ENCODE data around the gene SMIM35. TPM values are rescaled to one million over a fixed set of nuclear protein-coding genes. Genes with fewer than 3 reads are reported as not detected.
"Not testable (repeated sequence)": the region's sequence is repeated elsewhere in the genome, so short reads cannot be mapped to it uniquely, and the experiment has no call there.

Gene SMIM35
- total and polyA plus RNA-seq, 4 donors = 0.15 TPM; not detected in 3

- no peaks in the 10 kb centered on the region for H3K36me3 ChIP-seq (ENCODE audit: control insufficient read depth in 1 of 2, insufficient read depth in 2 of 2, low read length in 1 of 2)
- H3K4me1 ChIP-seq (ENCODE audit: control insufficient read depth in 1 of 2, insufficient read depth in 2 of 2, low read length in 2 of 2) = no peaks in the 10 kb centered on the region
- H3K27me3 ChIP-seq (ENCODE audit: control insufficient read depth in 1 of 2, insufficient read depth in 2 of 2, low read length in 1 of 2) = no peaks in the 10 kb centered on the region
- DNase-seq (peak; percentile 24 to 40), ATAC-seq (ENCODE audit: low FRiP score) (no peak)
- intact Hi-C loops (cut with DNase I) = no loop called here
- no peaks in the 10 kb centered on the region for H3K9me3 ChIP-seq (ENCODE audit: control insufficient read depth, low read length)
- 81 to 82% methylated on average over 8 of the region's 8 CpGs for WGBS, 2 donors
- no peak overlapping the region for H3K4me3 ChIP-seq (ENCODE audit: low read length in 2 of 2)
- no peak overlapping the region for H3K27ac ChIP-seq (ENCODE audit: low read depth in 1 of 2, low read length in 2 of 2)
Measured at GRCh38 chr11:118067006-118067405, 19.8 kb downstream of the SMIM35 start.

- Histone ChIP-seq H3K4me1 (ENCODE audit: control insufficient read depth in 1 of 2, insufficient read depth in 2 of 2, low read length in 2 of 2) (no peaks in the 10 kb centered on the region), H3K27me3 (ENCODE audit: control insufficient read depth in 1 of 2, insufficient read depth in 2 of 2, low read length in 1 of 2) (no peaks in the 10 kb centered on the region), H3K27ac (ENCODE audit: low read depth in 1 of 2, low read length in 2 of 2) (no peak overlapping the region), H3K36me3 (ENCODE audit: control insufficient read depth in 1 of 2, insufficient read depth in 2 of 2, low read length in 1 of 2) (no peaks in the 10 kb centered on the region), H3K4me3 (ENCODE audit: low read length in 2 of 2) (no peak overlapping the region), H3K9me3 (ENCODE audit: control insufficient read depth, low read length) (no peaks in the 10 kb centered on the region)
- intact Hi-C loops (cut with DNase I) = no loop called here
- DNase-seq (no peak), ATAC-seq (ENCODE audit: low FRiP score) (no peak)
- 79 to 82% methylated on average over 3 of the region's 3 CpGs for WGBS, 2 donors
Measured at GRCh38 chr11:118065384-118065783, 21.4 kb downstream of the SMIM35 start.

GRCh38 chr11:118064956-118065355 lies 21.8 kb downstream of the SMIM35 start:
- H3K4me1 ChIP-seq (ENCODE audit: control insufficient read depth in 1 of 2, insufficient read depth in 2 of 2, low read length in 2 of 2) = no peaks in the 10 kb centered on the region
- no peak overlapping the region for H3K4me3 ChIP-seq (ENCODE audit: low read length in 2 of 2)
- H3K9me3 ChIP-seq (ENCODE audit: control insufficient read depth, low read length) = no peaks in the 10 kb centered on the region
- no peaks in the 10 kb centered on the region for H3K27me3 ChIP-seq (ENCODE audit: control insufficient read depth in 1 of 2, insufficient read depth in 2 of 2, low read length in 1 of 2)
- intact Hi-C loops (cut with DNase I) = no loop called here
- WGBS, 2 donors = 84 to 87% methylated on average over 9 of the region's 9 CpGs
- ATAC-seq (ENCODE audit: low FRiP score) = no peak
- H3K27ac ChIP-seq (ENCODE audit: low read depth in 1 of 2, low read length in 2 of 2) = no peak overlapping the region
- DNase-seq = peak in 1 of 2 donors; percentile 32
- no peaks in the 10 kb centered on the region for H3K36me3 ChIP-seq (ENCODE audit: control insufficient read depth in 1 of 2, insufficient read depth in 2 of 2, low read length in 1 of 2)

- H3K4me1 ChIP-seq (ENCODE audit: control insufficient read depth in 1 of 2, insufficient read depth in 2 of 2, low read length in 2 of 2); H3K9me3 ChIP-seq (ENCODE audit: control insufficient read depth, low read length); H3K36me3 ChIP-seq (ENCODE audit: control insufficient read depth in 1 of 2, insufficient read depth in 2 of 2, low read length in 1 of 2); H3K27me3 ChIP-seq (ENCODE audit: control insufficient read depth in 1 of 2, insufficient read depth in 2 of 2, low read length in 1 of 2); intact Hi-C loops (cut with DNase I); H3K4me3 ChIP-seq (ENCODE audit: low read length in 2 of 2); DNase-seq; H3K27ac ChIP-seq (ENCODE audit: low read depth in 1 of 2, low read length in 2 of 2); ATAC-seq (ENCODE audit: low FRiP score): not testable (repeated sequence)
- 87 to 92% methylated on average over 5 of the region's 5 CpGs for WGBS, 2 donors
Measured at GRCh38 chr11:118062631-118063030, 24.1 kb downstream of the SMIM35 start.

GRCh38 chr11:118062181-118062580 lies 24.6 kb downstream of the SMIM35 start:
- DNase-seq = peak in 1 of 2 donors; percentile 24
- ATAC-seq (ENCODE audit: low FRiP score); H3K27ac ChIP-seq (ENCODE audit: low read depth in 1 of 2, low read length in 2 of 2); H3K27me3 ChIP-seq (ENCODE audit: control insufficient read depth in 1 of 2, insufficient read depth in 2 of 2, low read length in 1 of 2); H3K4me3 ChIP-seq (ENCODE audit: low read length in 2 of 2); intact Hi-C loops (cut with DNase I); H3K4me1 ChIP-seq (ENCODE audit: control insufficient read depth in 1 of 2, insufficient read depth in 2 of 2, low read length in 2 of 2); H3K9me3 ChIP-seq (ENCODE audit: control insufficient read depth, low read length); H3K36me3 ChIP-seq (ENCODE audit: control insufficient read depth in 1 of 2, insufficient read depth in 2 of 2, low read length in 1 of 2): not testable (repeated sequence)
- WGBS, 2 donors = 88 to 90% methylated on average over 5 of the region's 5 CpGs

GRCh38 chr11:118061586-118062125 lies 25.1 kb downstream of the SMIM35 start:
- H3K4me1 ChIP-seq (ENCODE audit: control insufficient read depth in 1 of 2, insufficient read depth in 2 of 2, low read length in 2 of 2) = no peaks in the 10 kb centered on the region
- H3K9me3 ChIP-seq (ENCODE audit: control insufficient read depth, low read length) = no peaks in the 10 kb centered on the region
- H3K27ac ChIP-seq (ENCODE audit: low read depth in 1 of 2, low read length in 2 of 2) = no peak overlapping the region
- H3K27me3 ChIP-seq (ENCODE audit: control insufficient read depth in 1 of 2, insufficient read depth in 2 of 2, low read length in 1 of 2) = no peaks in the 10 kb centered on the region
- ATAC-seq (ENCODE audit: low FRiP score) (no peak), DNase-seq (peak in 1 of 2 donors; percentile 44)
- intact Hi-C loops (cut with DNase I) = no loop called here
- 90 to 96% methylated on average over 6 of the region's 6 CpGs for WGBS, 2 donors
- H3K4me3 ChIP-seq (ENCODE audit: low read length in 2 of 2) = no peak overlapping the region
- H3K36me3 ChIP-seq (ENCODE audit: control insufficient read depth in 1 of 2, insufficient read depth in 2 of 2, low read length in 1 of 2) = no peaks in the 10 kb centered on the region

- H3K9me3 ChIP-seq (ENCODE audit: control insufficient read depth, low read length) = no peaks in the 10 kb centered on the region
- WGBS, 2 donors = 50 to 51% methylated on average over 7 of the region's 7 CpGs
- no peaks in the 10 kb centered on the region for H3K4me1 ChIP-seq (ENCODE audit: control insufficient read depth in 1 of 2, insufficient read depth in 2 of 2, low read length in 2 of 2)
- no peaks in the 10 kb centered on the region for H3K27me3 ChIP-seq (ENCODE audit: control insufficient read depth in 1 of 2, insufficient read depth in 2 of 2, low read length in 1 of 2)
- intact Hi-C loops (cut with DNase I) = no loop called here
- H3K36me3 ChIP-seq (ENCODE audit: control insufficient read depth in 1 of 2, insufficient read depth in 2 of 2, low read length in 1 of 2) = no peaks in the 10 kb centered on the region
- H3K4me3 ChIP-seq (ENCODE audit: low read length in 2 of 2) = no peak overlapping the region
- DNase-seq (peak; percentile 45 to 76), ATAC-seq (ENCODE audit: low FRiP score) (no peak)
- H3K27ac ChIP-seq (ENCODE audit: low read depth in 1 of 2, low read length in 2 of 2) = no peak overlapping the region
Measured at GRCh38 chr11:118060869-118061268, 25.9 kb downstream of the SMIM35 start.

- WGBS, 2 donors = 77 to 86% methylated on average over 8 to 10 of the region's 10 CpGs
- Histone ChIP-seq H3K4me3 (ENCODE audit: low read length in 2 of 2) (no peak overlapping the region), H3K36me3 (ENCODE audit: control insufficient read depth in 1 of 2, insufficient read depth in 2 of 2, low read length in 1 of 2) (no peaks in the 10 kb centered on the region), H3K27me3 (ENCODE audit: control insufficient read depth in 1 of 2, insufficient read depth in 2 of 2, low read length in 1 of 2) (no peaks in the 10 kb centered on the region), H3K27ac (ENCODE audit: low read depth in 1 of 2, low read length in 2 of 2) (no peak overlapping the region), H3K9me3 (ENCODE audit: control insufficient read depth, low read length) (no peaks in the 10 kb centered on the region), H3K4me1 (ENCODE audit: control insufficient read depth in 1 of 2, insufficient read depth in 2 of 2, low read length in 2 of 2) (no peaks in the 10 kb centered on the region)
- intact Hi-C loops (cut with DNase I) = no loop called here
- DNase-seq (peak in 1 of 2 donors; percentile 64), ATAC-seq (ENCODE audit: low FRiP score) (peak; percentile 8)
Measured at GRCh38 chr11:118060081-118060661, 26.6 kb downstream of the SMIM35 start.

- no peak overlapping the region for H3K4me3 ChIP-seq (ENCODE audit: low read length in 2 of 2)
- H3K36me3 ChIP-seq (ENCODE audit: control insufficient read depth in 1 of 2, insufficient read depth in 2 of 2, low read length in 1 of 2) = no peaks in the 10 kb centered on the region
- H3K4me1 ChIP-seq (ENCODE audit: control insufficient read depth in 1 of 2, insufficient read depth in 2 of 2, low read length in 2 of 2) = no peaks in the 10 kb centered on the region
- no peak for ATAC-seq (ENCODE audit: low FRiP score)
- H3K9me3 ChIP-seq (ENCODE audit: control insufficient read depth, low read length) = no peaks in the 10 kb centered on the region
- DNase-seq = peak in 1 of 2 donors; percentile 64
- intact Hi-C loops (cut with DNase I) = no loop called here
- H3K27me3 ChIP-seq (ENCODE audit: control insufficient read depth in 1 of 2, insufficient read depth in 2 of 2, low read length in 1 of 2) = no peaks in the 10 kb centered on the region
- H3K27ac ChIP-seq (ENCODE audit: low read depth in 1 of 2, low read length in 2 of 2) = no peak overlapping the region
- WGBS, 2 donors = 85 to 88% methylated on average over 11 of the region's 11 CpGs
Measured at GRCh38 chr11:118059246-118059940, 27.4 kb downstream of the SMIM35 start.

Data from aorta (tissue), 5 donors.